Sigmoid colon (tissue), 7 donors: ENCODE results near the gene ENAH. TPM values are rescaled to one million over a fixed set of nuclear protein-coding genes. Genes with fewer than 3 reads are reported as not detected.

Source experiments
- DNase-seq: peaks from one replicate; pipeline ENCODE4 v3.0.0-alpha.2; 2019
- H3K27ac ChIP-seq, 4 donors: fragments of 200-600 bp; sonication (generic); one replicate each; pipeline ENCODE4 v1.5.1; 2016 to 2019; ENCODE audit warnings: mild to moderate bottlenecking in 1 of 4
- H3K27me3 ChIP-seq, 3 donors: fragments of 200-600 bp; sonication (generic); one replicate each; pipeline ENCODE4 v1.5.1; 2019; ENCODE audit warnings: mild to moderate bottlenecking in 1 of 3
- H3K36me3 ChIP-seq, 4 donors: fragments of 200-600 bp; sonication (generic); one replicate each; pipeline ENCODE4 v1.5.1; 2016 to 2019
- H3K4me1 ChIP-seq, 4 donors: fragments of 200-600 bp; sonication (generic); one replicate each; pipeline ENCODE4 v1.5.1; 2017 to 2019
- H3K4me3 ChIP-seq, 4 donors: fragments of 200-600 bp; sonication (generic); one replicate each; pipeline ENCODE4 v1.5.1; 2017 to 2019; ENCODE audit warnings: mild to moderate bottlenecking in 2 of 4, moderate library complexity in 1 of 4
- H3K9me3 ChIP-seq, 4 donors: fragments of 200-600 bp in 3 of 4; sonication (generic) in 3 of 4; one replicate each; pipeline versions ENCODE4 v1.5.1 to v1.6.1; 2013 to 2019
- EP300 ChIP-seq, 4 donors: sonication (generic); formaldehyde crosslinking; IDR thresholded peaks; one replicate each; pipeline ENCODE4 v1.6.1; 2017; ENCODE audit warnings: antibody characterized with exemption in 4 of 4
- POLR2A ChIP-seq, 2 donors: fragments of 450-650 bp; IDR thresholded peaks; one replicate each; pipeline ENCODE4 v1.6.1; 2016; ENCODE audit warnings: antibody characterized with exemption in 2 of 2, mild to moderate bottlenecking in 2 of 2, moderate library complexity in 2 of 2
- POLR2AphosphoS5 ChIP-seq, 4 donors: sonication (generic); formaldehyde crosslinking; IDR thresholded peaks; one replicate each; pipeline ENCODE4 v1.6.1; 2017; ENCODE audit warnings: antibody characterized with exemption in 4 of 4
- WGBS, 2 donors: extraction: QIAGEN DNeasy Blood & Tissue Kit; methylation state at CpG; one replicate each; pipeline ENCODE4 v1.1.7; 2013; 5-methylcytosine and 5-hydroxymethylcytosine counted together
- intact Hi-C: fragments of 100-400 bp; cut with DNase I; formaldehyde crosslinking; loops from one replicate; pipeline ENCODE4 v1.15.1; 2023
- polyA plus RNA-seq, 3 donors: library from polyadenylated mRNA; stranded (reverse); fragments of 200-250 nt; gene quantifications; one replicate each; pipeline ENCODE4 v1.2.3, GENCODE V29; 2013
- total RNA-seq, 4 donors: library from RNA; depleted of rRNA; stranded (reverse); fragments of >200 nt; gene quantifications; one replicate each; pipeline ENCODE4 v1.1.0, GENCODE V29; 2016
- TF ChIP-seq, protein P1 (sequence below), 4 experiments: fragments of 450-650 bp in 3 of 4; fragments of 200-600 bp in 1 of 4; IDR thresholded peaks; one replicate each; pipeline ENCODE4 v1.5.1; 2016 to 2019; ENCODE audit warnings: antibody characterized with exemption in 4 of 4, mild to moderate bottlenecking in 3 of 4, moderate library complexity in 2 of 4
- donor health status: healthy with polysubstance abuse.
- donor health status: Bipolar disorder and iron deficiency.
- donor health status: healthy.

ENAH gene
- total and polyA plus RNA-seq, 7 donors: 9.6 to 197 (median 92.2) TPM

DNA sequence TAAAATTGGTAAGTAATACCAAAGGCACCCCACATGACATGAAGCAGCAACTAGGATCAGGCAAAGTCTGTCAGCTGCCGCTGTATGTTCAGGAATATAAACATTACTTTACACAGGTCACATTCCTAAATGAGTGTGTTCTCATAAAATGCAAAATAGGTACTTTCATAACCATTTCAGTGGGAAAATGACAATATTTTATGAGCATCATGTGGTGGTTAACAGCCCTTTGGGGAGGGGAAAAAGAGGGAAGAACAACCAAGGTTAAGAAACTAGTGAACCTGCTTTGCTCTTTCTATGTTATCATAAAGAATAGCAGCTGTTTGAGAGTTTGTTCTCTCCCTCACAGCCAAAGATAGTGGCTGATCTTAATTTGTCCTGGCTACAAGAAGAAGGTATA lies 119.7 kb downstream of the ENAH start:
- Histone ChIP-seq H3K4me3 (no peak overlapping the region), H3K27ac (peak overlapping the region in 3 of 4 donors; percentile 21 to 62 (median 39)), H3K36me3 (peaks cover 0 to 4% (median 0%) of the 10 kb centered on the region in 4 donors), H3K27me3 (no peaks in the 10 kb centered on the region), H3K4me1 (peaks cover 0 to 68% (median 39%) of the 10 kb centered on the region in 4 donors), H3K9me3 (no peaks in the 10 kb centered on the region)
- intact Hi-C loops: no loop called here
- 19 to 69% methylated on average over 1 of the region's 1 CpG for WGBS, 2 donors
- DNase-seq: no peak
- TF ChIP-seq POLR2A (IDR thresholded peaks at IDR 0.05): no peak
- TF ChIP-seq, protein P1, sequence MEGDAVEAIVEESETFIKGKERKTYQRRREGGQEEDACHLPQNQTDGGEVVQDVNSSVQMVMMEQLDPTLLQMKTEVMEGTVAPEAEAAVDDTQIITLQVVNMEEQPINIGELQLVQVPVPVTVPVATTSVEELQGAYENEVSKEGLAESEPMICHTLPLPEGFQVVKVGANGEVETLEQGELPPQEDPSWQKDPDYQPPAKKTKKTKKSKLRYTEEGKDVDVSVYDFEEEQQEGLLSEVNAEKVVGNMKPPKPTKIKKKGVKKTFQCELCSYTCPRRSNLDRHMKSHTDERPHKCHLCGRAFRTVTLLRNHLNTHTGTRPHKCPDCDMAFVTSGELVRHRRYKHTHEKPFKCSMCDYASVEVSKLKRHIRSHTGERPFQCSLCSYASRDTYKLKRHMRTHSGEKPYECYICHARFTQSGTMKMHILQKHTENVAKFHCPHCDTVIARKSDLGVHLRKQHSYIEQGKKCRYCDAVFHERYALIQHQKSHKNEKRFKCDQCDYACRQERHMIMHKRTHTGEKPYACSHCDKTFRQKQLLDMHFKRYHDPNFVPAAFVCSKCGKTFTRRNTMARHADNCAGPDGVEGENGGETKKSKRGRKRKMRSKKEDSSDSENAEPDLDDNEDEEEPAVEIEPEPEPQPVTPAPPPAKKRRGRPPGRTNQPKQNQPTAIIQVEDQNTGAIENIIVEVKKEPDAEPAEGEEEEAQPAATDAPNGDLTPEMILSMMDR (IDR thresholded peaks at IDR 0.05): no peak
- no peak for TF ChIP-seq POLR2AphosphoS5 (IDR thresholded peaks at IDR 0.05)
- TF ChIP-seq EP300 (IDR thresholded peaks at IDR 0.05): no peak

DNA sequence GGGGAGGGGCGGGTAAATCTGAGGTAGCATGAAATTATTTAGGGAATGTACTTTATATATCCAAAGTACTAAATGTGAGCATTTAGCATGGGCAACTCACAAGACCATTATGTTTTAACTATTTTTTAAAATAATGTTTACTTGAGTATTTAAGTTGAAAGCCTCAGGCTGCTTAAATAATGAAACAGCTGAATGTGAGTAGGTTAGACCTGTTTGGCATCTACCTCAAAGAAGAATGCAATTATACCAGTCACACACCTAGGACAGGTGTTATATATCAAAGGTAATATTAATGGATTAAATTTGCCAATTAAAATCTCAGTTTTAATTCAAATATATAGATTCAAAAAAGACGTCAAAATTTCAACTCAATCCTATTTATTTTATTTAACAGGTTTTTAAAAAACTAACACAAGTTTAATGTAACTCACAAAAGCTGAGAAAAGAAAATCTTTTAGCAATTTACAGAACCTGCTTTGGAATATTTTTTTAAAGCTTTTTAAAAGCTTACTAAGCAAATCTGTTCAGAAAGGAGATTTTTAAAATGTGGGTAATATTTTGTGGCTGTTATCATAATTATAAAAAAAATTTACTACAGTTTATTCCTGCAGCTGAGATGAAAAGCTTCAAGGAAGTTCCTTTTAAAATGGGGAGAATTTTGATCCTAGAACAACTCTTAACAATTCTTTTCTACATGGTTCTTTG lies 120.5 kb downstream of the ENAH start:
- H3K4me3 ChIP-seq: no peak overlapping the region
- no peak for TF ChIP-seq EP300 (IDR thresholded peaks at IDR 0.05)
- TF ChIP-seq, protein P1 (IDR thresholded peaks at IDR 0.05): no peak
- TF ChIP-seq POLR2AphosphoS5 (IDR thresholded peaks at IDR 0.05): no peak
- no peak for TF ChIP-seq POLR2A (IDR thresholded peaks at IDR 0.05)
- DNase-seq: no peak
- peak overlapping the region in 2 of 4 donors; percentile 39 to 62 for H3K27ac ChIP-seq
- no peaks in the 10 kb centered on the region for H3K27me3 ChIP-seq
- H3K4me1 ChIP-seq: peaks cover 0 to 64% (median 39%) of the 10 kb centered on the region in 4 donors
- peaks cover 0 to 4% (median 0%) of the 10 kb centered on the region in 4 donors for H3K36me3 ChIP-seq
- intact Hi-C loops: no loop called here
- 78 to 89% methylated on average over 2 of the region's 2 CpGs for WGBS, 2 donors
- H3K9me3 ChIP-seq: no peaks in the 10 kb centered on the region

DNA sequence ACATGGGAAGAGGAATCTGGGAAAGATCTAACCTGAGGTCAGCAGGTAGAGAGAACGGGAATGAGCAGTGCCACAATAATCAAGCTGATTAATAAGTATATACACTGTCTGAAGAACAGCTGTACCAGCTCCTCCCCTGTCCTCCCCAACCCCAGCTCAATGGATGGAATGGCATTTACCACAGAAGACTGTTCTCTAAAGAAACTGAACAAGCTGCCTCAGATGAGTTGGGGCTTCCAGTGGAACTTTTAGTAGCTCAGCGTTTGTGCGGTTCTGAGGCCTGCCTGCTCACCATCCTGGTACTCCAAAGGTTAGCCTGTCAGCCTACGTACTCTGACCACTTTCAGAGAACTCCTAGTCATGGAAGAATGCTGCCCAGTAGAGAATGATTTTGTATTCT lies 123.2 kb downstream of the ENAH start:
- no peak overlapping the region for H3K4me3 ChIP-seq
- H3K27me3 ChIP-seq: no peaks in the 10 kb centered on the region
- no peaks in the 10 kb centered on the region for H3K9me3 ChIP-seq
- H3K27ac ChIP-seq: peak overlapping the region in 2 of 4 donors; percentile 23 to 36
- no peak for DNase-seq
- TF ChIP-seq EP300 (IDR thresholded peaks at IDR 0.05) (no peak), POLR2AphosphoS5 (IDR thresholded peaks at IDR 0.05) (no peak), POLR2A (IDR thresholded peaks at IDR 0.05) (no peak)
- TF ChIP-seq, protein P1 (IDR thresholded peaks at IDR 0.05): no peak
- peaks cover 0 to 4% (median 0%) of the 10 kb centered on the region in 4 donors for H3K36me3 ChIP-seq
- intact Hi-C loops: no loop called here
- peaks cover 0 to 58% (median 36%) of the 10 kb centered on the region in 4 donors for H3K4me1 ChIP-seq
- 95 to 96% methylated on average over 4 of the region's 4 CpGs for WGBS, 2 donors

DNA sequence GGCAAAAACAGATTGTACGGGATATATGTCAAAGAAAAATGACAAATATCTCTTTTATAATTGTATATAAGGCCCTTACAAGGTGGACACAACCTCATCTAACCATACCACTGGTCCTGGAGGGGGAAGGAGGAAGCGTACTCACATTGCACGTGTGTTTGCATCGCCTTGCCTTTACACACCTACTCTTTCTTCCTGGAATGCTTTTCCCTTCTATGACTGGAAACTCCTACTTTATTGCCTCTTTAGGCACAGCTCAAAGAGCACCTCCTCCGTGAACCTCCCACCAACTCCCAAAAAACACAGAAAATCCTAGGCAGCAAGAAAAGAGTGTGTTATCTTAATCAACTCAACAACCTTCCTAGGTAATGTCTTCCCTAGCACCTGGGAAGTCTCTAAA lies 125.3 kb downstream of the ENAH start:
- Histone ChIP-seq H3K4me3 (no peak overlapping the region), H3K27me3 (no peaks in the 10 kb centered on the region), H3K4me1 (peaks cover 0 to 46% (median 28%) of the 10 kb centered on the region in 4 donors), H3K36me3 (peaks cover 0 to 4% (median 0%) of the 10 kb centered on the region in 4 donors), H3K9me3 (no peaks in the 10 kb centered on the region), H3K27ac (peak overlapping the region in 2 of 4 donors; percentile 54 to 58)
- 29 to 65% methylated on average over 5 of the region's 5 CpGs for WGBS, 2 donors
- TF ChIP-seq EP300 (IDR thresholded peaks at IDR 0.05): no peak
- no peak for TF ChIP-seq POLR2AphosphoS5 (IDR thresholded peaks at IDR 0.05)
- TF ChIP-seq, protein P1 (IDR thresholded peaks at IDR 0.05): no peak
- TF ChIP-seq POLR2A (IDR thresholded peaks at IDR 0.05): no peak
- DNase-seq: no peak
- intact Hi-C loops: no loop called here
